OCI-LY7 (cell line): Measurements from ENCODE around the gene FN3K. TPM values are rescaled to one million over a fixed set of nuclear protein-coding genes. Genes with fewer than 3 reads are reported as not detected.

Source experiments
- BruUV-seq: library from RNA; stranded (reverse); fragments of 400-500 nt; replicated peaks from 2 replicates; lab custom pipeline; 2021; lab: Mats Ljungman, UMichigan
- CTCF ChIA-PET: fragments of 300-600 bp; sonication (Branson Sonifier 250); formaldehyde crosslinking; loops from one replicate; lab custom pipeline; 2022; ENCODE audit warnings: antibody characterized with exemption; ENCODE audit not compliant: unreplicated experiment; lab: Charles Lee
- POLR2A ChIA-PET: fragments of 300-600 bp; sonication (Branson Sonifier 250); formaldehyde crosslinking; loops from one replicate; lab custom pipeline; 2022; ENCODE audit warnings: antibody characterized with exemption; lab: Charles Lee
- DNase-seq: peaks from one replicate; pipeline ENCODE4 v3.0.0-alpha.2; 2015; ENCODE audit warnings: low spot score
- H2AFZ ChIP-seq: fragments of 200-600 bp; sonication (generic), shearing (Covaris generic); 2 replicates; pipeline ENCODE4 v1.6.1; 2014; ENCODE audit warnings: mild to moderate bottlenecking, antibody characterized with exemption, low read length, moderate library complexity
- H3K27ac ChIP-seq: fragments of 200-600 bp; sonication (generic); 2 replicates; pipeline ENCODE4 v1.5.1; 2014; ENCODE audit warnings: mixed run types, low read depth, mild to moderate bottlenecking, moderate library complexity, low read length, inconsistent platforms; ENCODE audit not compliant: poor library complexity, severe bottlenecking
- H3K36me3 ChIP-seq: fragments of 200-600 bp; sonication (generic); 2 replicates; pipeline ENCODE4 v1.6.1; 2014; ENCODE audit warnings: mild to moderate bottlenecking, antibody characterized with exemption, low read length, moderate library complexity, mixed read lengths; ENCODE audit not compliant: insufficient read depth
- H3K4me1 ChIP-seq: fragments of 200-600 bp; sonication (generic); 2 replicates; pipeline ENCODE4 v1.5.1; 2014; ENCODE audit warnings: mild to moderate bottlenecking, low read length; ENCODE audit not compliant: insufficient read depth, poor library complexity, severe bottlenecking
- H3K4me2 ChIP-seq: fragments of 200-600 bp; sonication (generic); 2 replicates; pipeline ENCODE4 v1.6.1; 2014; ENCODE audit warnings: mild to moderate bottlenecking, low read length
- H3K4me3 ChIP-seq: fragments of 200-600 bp; sonication (generic); 2 replicates; pipeline ENCODE4 v1.5.1; 2014; ENCODE audit warnings: mild to moderate bottlenecking, low read depth, low read length; ENCODE audit not compliant: poor library complexity, severe bottlenecking
- H3K79me2 ChIP-seq: fragments of 200-600 bp; sonication (generic); 2 replicates; pipeline ENCODE4 v1.6.1; 2016; ENCODE audit warnings: low read depth, mild to moderate bottlenecking, low read length, moderate library complexity, mixed read lengths; ENCODE audit not compliant: insufficient read depth
- H3K9me2 ChIP-seq: fragments of 200-600 bp; sonication (generic); 2 replicates; pipeline ENCODE4 v1.6.1; 2016; ENCODE audit warnings: mild to moderate bottlenecking, low read length, mixed read lengths; ENCODE audit not compliant: insufficient read depth
- H3K9me3 ChIP-seq: fragments of 200-600 bp; sonication (generic); 2 replicates; pipeline ENCODE4 v1.6.1; 2014; ENCODE audit warnings: mild to moderate bottlenecking, mixed run types, low read length, mixed read lengths
- H4K20me1 ChIP-seq: fragments of 200-600 bp; sonication (generic); 2 replicates; pipeline ENCODE4 v1.6.1; 2014; ENCODE audit warnings: mild to moderate bottlenecking, antibody characterized with exemption, low read length, moderate library complexity, mixed read lengths; ENCODE audit not compliant: insufficient read depth
- CTCF ChIP-seq: fragments of 200-600 bp; sonication (generic); conservative IDR thresholded peaks from 2 replicates; pipeline ENCODE4 v1.5.1; 2014; ENCODE audit warnings: mild to moderate bottlenecking, antibody characterized with exemption, low read length, moderate library complexity, mixed read lengths
- EZH2phosphoT487 ChIP-seq: fragments of 200-600 bp; sonication (generic); IDR thresholded peaks from 2 replicates; pipeline ENCODE4 v1.6.1; 2018; ENCODE audit warnings: low read depth, borderline replicate concordance, mild to moderate bottlenecking, mixed run types, antibody characterized with exemption, low read length, moderate library complexity, mixed read lengths
- intact Hi-C: fragments of 100-400 bp; cut with micrococcal nuclease; formaldehyde crosslinking; loops from one replicate; pipeline ENCODE4 v1.10.0; 2022; ENCODE audit not compliant: unreplicated experiment
- total RNA-seq, 2 experiments: library from RNA; depleted of rRNA in 1 of 2; stranded (reverse); fragments of >200 nt in 1 of 2; shearing (Covaris generic) in 1 of 2; gene quantifications; 2 replicates each; pipeline ENCODE4 v1.2.3, GENCODE V29; 2014 to 2022

Gene FN3K
- total RNA-seq, 2 experiments from 2014 or later, result 3.8 to 32.3 TPM

GRCh38 chr17:82789806-82790205, 54.4 kb downstream of the FN3K start:
- H4K20me1 ChIP-seq, result no peaks in the 10 kb centered on the region
- no peak overlapping the region for H3K27ac ChIP-seq
- ChIA-PET POLR2A (no interaction called here), CTCF (no interaction called here)
- no TSS peak for BruUV-seq
- TF ChIP-seq CTCF, result no peak
- no peak for TF ChIP-seq EZH2phosphoT487
- intact Hi-C loops, result no loop called here
- peaks cover 37% of the 10 kb centered on the region for H3K4me1 ChIP-seq
- H3K4me3 ChIP-seq, result no peak overlapping the region
- H3K79me2 ChIP-seq, result peaks cover 4% of the 10 kb centered on the region; the same call in 1 of the 2 replicates
- H3K9me3 ChIP-seq, result no peaks in the 10 kb centered on the region
- H3K4me2 ChIP-seq, result no peak overlapping the region
- H2AFZ ChIP-seq, result no peak overlapping the region
- peaks cover 49% of the 10 kb centered on the region for H3K36me3 ChIP-seq
- DNase-seq, result no peak
- no peaks in the 10 kb centered on the region for H3K9me2 ChIP-seq

GRCh38 chr17:82790391-82790790, 55.0 kb downstream of the FN3K start:
- H3K79me2 ChIP-seq, result peaks cover 4% of the 10 kb centered on the region; the same call in 1 of the 2 replicates
- peaks cover 55% of the 10 kb centered on the region for H3K36me3 ChIP-seq
- no peak overlapping the region for H3K4me2 ChIP-seq
- no peaks in the 10 kb centered on the region for H3K9me2 ChIP-seq
- intact Hi-C loops, result no loop called here
- no peak for TF ChIP-seq CTCF
- no peak for TF ChIP-seq EZH2phosphoT487
- no peaks in the 10 kb centered on the region for H3K9me3 ChIP-seq
- POLR2A ChIA-PET, result interaction anchor here (0.7 kb wide), 1 partner anchor 109 kb away, joined by 3 read pairs; no protein-coding TSS in a partner anchor
- H3K4me3 ChIP-seq, result no peak overlapping the region
- no peak overlapping the region for H2AFZ ChIP-seq
- BruUV-seq, result no TSS peak
- CTCF ChIA-PET, result no interaction called here
- no peak for DNase-seq
- H3K27ac ChIP-seq, result no peak overlapping the region
- peaks cover 37% of the 10 kb centered on the region for H3K4me1 ChIP-seq
- no peaks in the 10 kb centered on the region for H4K20me1 ChIP-seq

GRCh38 chr17:82791532-82791931, 56.1 kb downstream of the FN3K start:
- H3K4me1 ChIP-seq, result peaks cover 29% of the 10 kb centered on the region
- H3K9me3 ChIP-seq, result no peaks in the 10 kb centered on the region
- H3K79me2 ChIP-seq, result peaks cover 4% of the 10 kb centered on the region; the same call in 1 of the 2 replicates
- no peak overlapping the region for H3K4me2 ChIP-seq
- H3K9me2 ChIP-seq, result no peaks in the 10 kb centered on the region
- POLR2A ChIA-PET, result no interaction called here
- intact Hi-C loops, result no loop called here
- no peak overlapping the region for H3K27ac ChIP-seq
- no peak overlapping the region for H2AFZ ChIP-seq
- no peaks in the 10 kb centered on the region for H4K20me1 ChIP-seq
- no peak for DNase-seq
- BruUV-seq, result no TSS peak
- peaks cover 55% of the 10 kb centered on the region for H3K36me3 ChIP-seq
- CTCF ChIA-PET, result interaction anchor here (0.6 kb wide), 1 partner anchor 128 kb away, joined by 3 read pairs; no protein-coding TSS in a partner anchor
- no peak for TF ChIP-seq EZH2phosphoT487
- no peak for TF ChIP-seq CTCF
- no peak overlapping the region for H3K4me3 ChIP-seq
